Aorta (tissue), 5 donors: Measurements from ENCODE around the gene ADAMTS17. TPM values are rescaled to one million over a fixed set of nuclear protein-coding genes. Genes with fewer than 3 reads are reported as not detected.
A peak's percentile ranks its signal among the peaks of the same experiment; 100 is the strongest.

Source experiments
- ATAC-seq: fragments of 200-7000 bp; cut with Tn5 transposase; one replicate; pipeline ENCODE4 v1.9.1; 2022; ENCODE audit warnings: moderate library complexity; ENCODE audit not compliant: low FRiP score
- DNase-seq, 2 donors: peaks; one replicate each; pipeline ENCODE4 v3.0.0-alpha.2; 2020
- H3K27ac ChIP-seq, 2 donors: one replicate each; pipeline ENCODE4 v1.5.1; 2013; ENCODE audit warnings: low read length in 2 of 2, mild to moderate bottlenecking in 2 of 2, moderate library complexity in 2 of 2, control low read depth in 1 of 2, inconsistent platforms in 1 of 2, low read depth in 1 of 2
- H3K27me3 ChIP-seq, 2 donors: one replicate each; pipeline ENCODE4 v1.6.1; 2013; ENCODE audit warnings: control low read depth in 1 of 2, low read length in 1 of 2, mild to moderate bottlenecking in 1 of 2, moderate library complexity in 1 of 2; ENCODE audit not compliant: insufficient read depth in 2 of 2, control insufficient read depth in 1 of 2
- H3K36me3 ChIP-seq, 2 donors: one replicate each; pipeline ENCODE4 v1.6.1; 2013; ENCODE audit warnings: control low read depth in 1 of 2, low read length in 1 of 2, mild to moderate bottlenecking in 1 of 2; ENCODE audit not compliant: insufficient read depth in 2 of 2, control insufficient read depth in 1 of 2
- H3K4me1 ChIP-seq, 2 donors: one replicate each; pipeline ENCODE4 v1.6.1; 2013; ENCODE audit warnings: low read length in 2 of 2, control low read depth in 1 of 2, mild to moderate bottlenecking in 1 of 2, moderate library complexity in 1 of 2; ENCODE audit not compliant: insufficient read depth in 2 of 2, control insufficient read depth in 1 of 2
- H3K4me3 ChIP-seq, 2 donors: one replicate each; pipeline ENCODE4 v1.5.1; 2013; ENCODE audit warnings: low read length in 2 of 2, control low read depth in 1 of 2, mild to moderate bottlenecking in 1 of 2
- H3K9me3 ChIP-seq: one replicate; pipeline ENCODE4 v1.6.1; 2013; ENCODE audit warnings: mild to moderate bottlenecking, low read length; ENCODE audit not compliant: control insufficient read depth
- WGBS, 2 donors: extraction: QIAGEN DNeasy Blood & Tissue Kit; methylation state at CpG; one replicate each; pipeline ENCODE4 v1.1.7; 2013; 5-methylcytosine and 5-hydroxymethylcytosine counted together
- intact Hi-C, 2 donors: fragments of 100-400 bp; cut with DNase I; formaldehyde crosslinking; loops; one replicate each; pipeline versions ENCODE4 v1.14.2 to v1.15.0; 2022
- polyA plus RNA-seq, 2 donors: library from polyadenylated mRNA; stranded (reverse); fragments of 200-250 nt; gene quantifications; one replicate each; pipeline ENCODE4 v1.2.3, GENCODE V29; 2013
- total RNA-seq, 2 donors: library from RNA; stranded (reverse); fragmentation: NEBNext Ultra II Directional; extraction: Animal tissue kit (Norgen Biotek cat#: 25700); gene quantifications; one replicate each; pipeline ENCODE4 v1.2.1, GENCODE V29; 2021
- donor health status: healthy with polysubstance abuse.
- donor health status: Bipolar disorder and iron deficiency.
- donor health status: DM: no; HTN: no; CAD: no.
- donor health status: DM: no; HTN: no; CAD: no.
- donor health status: DM: yes; HTN: yes; CAD: no.

The ADAMTS17 gene
- total and polyA plus RNA-seq, 4 donors = 0.41 to 4.2 (median 1.8) TPM; not detected in 1

DNA sequence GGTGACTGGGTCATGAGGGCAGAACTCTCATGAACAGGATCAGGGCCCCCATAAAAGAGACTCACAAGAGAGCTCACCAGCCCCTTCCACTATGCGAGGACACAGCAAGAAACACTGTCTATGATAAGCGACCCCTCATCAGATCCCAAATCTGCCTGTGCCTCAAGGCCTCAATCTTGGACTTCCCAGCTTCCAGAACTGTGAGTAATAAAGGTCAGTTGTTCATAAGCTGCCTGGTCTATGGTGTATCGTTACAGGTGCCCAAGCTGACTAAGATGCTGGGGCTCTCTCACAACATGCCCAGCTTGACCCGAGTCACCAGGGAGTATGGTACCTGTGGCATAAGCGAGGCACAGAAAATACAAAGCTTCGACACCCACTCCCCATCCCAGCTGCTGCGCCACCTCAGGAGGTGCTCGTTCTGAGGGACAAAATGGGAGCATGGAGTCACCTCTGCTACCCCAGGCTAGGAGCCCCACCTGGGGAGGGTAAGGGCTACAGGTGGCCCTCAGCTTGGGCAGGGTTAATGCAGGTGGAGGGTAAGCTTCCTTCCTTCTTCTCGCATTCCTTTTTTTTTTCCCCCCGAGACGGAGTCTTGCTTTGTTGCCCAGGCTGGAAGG, 234.1 kb downstream of the ADAMTS17 start:
- ATAC-seq (no peak), DNase-seq (peak in 1 of 2 donors; percentile 33)
- intact Hi-C loops = loop anchor here in 1 of 2 donors (5.0 kb wide), 1 partner anchor 45 kb away; no protein-coding TSS in a partner anchor
- Histone ChIP-seq H3K4me1 (peaks cover 0 to 4% of the 10 kb centered on the region in 2 donors), H3K4me3 (no peak overlapping the region), H3K27me3 (no peaks in the 10 kb centered on the region), H3K9me3 (no peaks in the 10 kb centered on the region), H3K36me3 (no peaks in the 10 kb centered on the region), H3K27ac (no peak overlapping the region)
- 94 to 97% methylated on average over 9 to 11 of the region's 11 CpGs for WGBS, 2 donors

DNA sequence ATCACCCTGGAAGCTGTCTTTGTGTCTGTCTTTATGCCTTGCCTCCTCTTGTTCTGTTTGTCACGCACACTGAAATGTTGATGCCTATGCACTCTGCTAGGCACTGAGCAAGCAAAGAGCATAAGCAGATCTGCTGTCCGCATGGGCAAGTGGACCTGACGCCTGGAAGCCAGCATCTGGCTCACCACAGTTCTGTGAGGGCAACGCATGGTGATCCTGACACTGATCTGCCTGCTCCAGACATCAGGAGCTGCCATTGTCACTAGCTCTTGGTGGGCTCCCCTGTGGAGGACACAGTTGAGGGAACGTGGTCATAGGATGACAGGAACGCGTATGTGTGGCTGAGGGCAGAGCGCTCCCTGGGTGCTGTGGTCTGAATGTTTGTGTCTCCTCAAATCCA, 234.6 kb downstream of the ADAMTS17 start:
- intact Hi-C loops = loop anchor here in 1 of 2 donors (5.0 kb wide), 1 partner anchor 45 kb away; no protein-coding TSS in a partner anchor
- H3K27me3 ChIP-seq = no peaks in the 10 kb centered on the region
- no peak overlapping the region for H3K4me3 ChIP-seq
- H3K9me3 ChIP-seq = no peaks in the 10 kb centered on the region
- H3K36me3 ChIP-seq = no peaks in the 10 kb centered on the region
- no peak overlapping the region for H3K27ac ChIP-seq
- 68 to 73% methylated on average over 8 of the region's 8 CpGs for WGBS, 2 donors
- peaks cover 0 to 2% of the 10 kb centered on the region in 2 donors for H3K4me1 ChIP-seq
- DNase-seq = peak; percentile 8 to 55
- no peak for ATAC-seq

DNA sequence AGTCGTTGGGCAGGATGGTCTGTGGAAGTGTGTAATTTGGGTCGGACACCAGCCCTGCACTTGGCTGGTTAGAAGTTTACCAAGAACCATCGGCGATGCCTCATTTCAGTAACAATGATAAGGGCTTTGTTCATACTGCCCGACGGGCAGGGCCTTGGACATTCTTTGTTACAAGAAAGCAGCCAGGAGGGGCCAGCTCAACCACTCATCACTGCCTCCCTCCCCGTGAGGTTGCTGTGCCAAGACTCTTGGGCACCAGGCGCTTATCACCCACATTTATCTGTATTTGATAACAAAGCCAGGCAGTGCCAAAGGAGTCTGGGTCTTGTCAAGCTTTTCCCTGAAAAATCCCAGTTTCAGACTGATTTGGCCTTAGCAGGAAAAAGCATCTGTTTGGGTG, 235.0 kb downstream of the ADAMTS17 start:
- Histone ChIP-seq H3K27me3 (no peaks in the 10 kb centered on the region), H3K4me3 (no peak overlapping the region), H3K4me1 (no peaks in the 10 kb centered on the region), H3K36me3 (no peaks in the 10 kb centered on the region), H3K27ac (no peak overlapping the region), H3K9me3 (no peaks in the 10 kb centered on the region)
- 1 to 6% methylated on average over 8 of the region's 8 CpGs for WGBS, 2 donors
- intact Hi-C loops = loop anchor here in 1 of 2 donors (5.0 kb wide), 1 partner anchor 44 kb away; no protein-coding TSS in a partner anchor
- ATAC-seq (no peak), DNase-seq (peak; percentile 27 to 45)

DNA sequence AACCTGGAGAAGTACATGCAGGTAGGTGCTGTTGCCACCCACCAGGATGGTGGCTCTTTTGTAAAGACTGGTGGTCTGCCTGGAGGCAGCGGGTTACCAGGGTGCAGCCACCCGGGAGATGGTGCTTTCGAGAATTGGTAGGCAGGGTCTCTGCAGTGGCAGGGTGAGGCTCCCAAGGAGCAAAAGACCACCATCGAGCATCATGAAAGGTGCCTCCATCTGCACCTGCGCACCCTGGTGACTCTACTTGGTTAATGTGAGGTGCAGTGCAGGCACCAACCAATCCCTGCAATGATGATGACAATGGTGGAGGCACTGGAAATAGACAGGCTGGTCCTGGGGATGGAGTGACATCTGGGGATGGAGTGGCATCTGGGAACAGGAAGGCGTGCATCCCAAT, 236.7 kb downstream of the ADAMTS17 start:
- no peaks in the 10 kb centered on the region for H3K36me3 ChIP-seq
- intact Hi-C loops = loop anchor here in 1 of 2 donors (5.0 kb wide), 1 partner anchor 43 kb away; no protein-coding TSS in a partner anchor
- H3K4me3 ChIP-seq = no peak overlapping the region
- H3K9me3 ChIP-seq = no peaks in the 10 kb centered on the region
- H3K4me1 ChIP-seq = no peaks in the 10 kb centered on the region
- H3K27ac ChIP-seq = no peak overlapping the region
- H3K27me3 ChIP-seq = no peaks in the 10 kb centered on the region
- DNase-seq (peak; percentile 32 to 46), ATAC-seq (no peak)
- WGBS, 2 donors = 95 to 98% methylated on average over 6 of the region's 6 CpGs

DNA sequence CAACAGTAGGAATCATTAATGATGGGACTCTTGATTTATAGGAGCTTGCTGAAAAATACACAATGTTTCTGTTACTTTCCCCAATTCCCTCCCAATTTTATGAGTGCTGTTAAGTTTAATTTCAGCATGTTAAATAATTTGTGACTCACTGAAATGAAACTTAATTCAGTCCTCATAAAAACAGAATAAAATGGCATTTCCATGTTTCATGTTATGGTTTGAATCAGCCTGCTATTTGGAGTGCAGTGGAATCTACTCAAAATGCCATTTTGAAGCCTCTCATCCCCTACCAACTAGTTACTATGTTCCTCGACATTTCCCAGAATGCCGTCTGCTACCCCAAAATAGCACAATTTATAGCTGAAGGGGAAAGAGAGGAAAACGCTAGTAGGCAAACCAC, 237.5 kb downstream of the ADAMTS17 start:
- H3K27ac ChIP-seq = no peak overlapping the region
- no peaks in the 10 kb centered on the region for H3K36me3 ChIP-seq
- no peaks in the 10 kb centered on the region for H3K4me1 ChIP-seq
- no peak overlapping the region for H3K4me3 ChIP-seq
- H3K27me3 ChIP-seq = no peaks in the 10 kb centered on the region
- DNase-seq = no peak
- 72 to 82% methylated on average over 3 of the region's 3 CpGs for WGBS, 2 donors
- no peaks in the 10 kb centered on the region for H3K9me3 ChIP-seq
- intact Hi-C loops = no loop called here
- no peak for ATAC-seq

DNA sequence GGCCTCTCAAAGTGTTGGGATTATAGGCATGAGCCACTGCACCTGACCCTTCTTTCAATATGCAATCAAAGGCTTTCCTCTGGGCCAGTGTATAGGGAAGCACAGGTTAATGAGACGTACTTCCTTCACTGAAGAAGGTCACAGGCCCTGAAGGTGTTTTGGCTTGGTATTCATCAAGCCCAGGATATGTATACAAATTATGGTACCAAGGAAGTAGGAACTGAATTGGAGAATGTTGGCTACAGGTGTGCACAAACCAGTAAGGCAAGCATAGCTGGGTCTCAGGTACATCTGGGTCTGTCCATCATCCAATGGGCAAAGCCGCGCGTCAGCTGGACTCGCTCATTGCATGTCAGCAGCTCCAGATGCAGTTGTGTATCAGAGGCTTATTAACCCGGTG, 237.9 kb downstream of the ADAMTS17 start:
- Histone ChIP-seq H3K27me3 (no peaks in the 10 kb centered on the region), H3K36me3 (no peaks in the 10 kb centered on the region), H3K27ac (no peak overlapping the region), H3K4me1 (no peaks in the 10 kb centered on the region), H3K9me3 (no peaks in the 10 kb centered on the region), H3K4me3 (no peak overlapping the region)
- DNase-seq (peak in 1 of 2 donors; percentile 21), ATAC-seq (no peak)
- intact Hi-C loops = no loop called here
- WGBS, 2 donors = 97 to 98% methylated on average over 6 of the region's 6 CpGs

DNA sequence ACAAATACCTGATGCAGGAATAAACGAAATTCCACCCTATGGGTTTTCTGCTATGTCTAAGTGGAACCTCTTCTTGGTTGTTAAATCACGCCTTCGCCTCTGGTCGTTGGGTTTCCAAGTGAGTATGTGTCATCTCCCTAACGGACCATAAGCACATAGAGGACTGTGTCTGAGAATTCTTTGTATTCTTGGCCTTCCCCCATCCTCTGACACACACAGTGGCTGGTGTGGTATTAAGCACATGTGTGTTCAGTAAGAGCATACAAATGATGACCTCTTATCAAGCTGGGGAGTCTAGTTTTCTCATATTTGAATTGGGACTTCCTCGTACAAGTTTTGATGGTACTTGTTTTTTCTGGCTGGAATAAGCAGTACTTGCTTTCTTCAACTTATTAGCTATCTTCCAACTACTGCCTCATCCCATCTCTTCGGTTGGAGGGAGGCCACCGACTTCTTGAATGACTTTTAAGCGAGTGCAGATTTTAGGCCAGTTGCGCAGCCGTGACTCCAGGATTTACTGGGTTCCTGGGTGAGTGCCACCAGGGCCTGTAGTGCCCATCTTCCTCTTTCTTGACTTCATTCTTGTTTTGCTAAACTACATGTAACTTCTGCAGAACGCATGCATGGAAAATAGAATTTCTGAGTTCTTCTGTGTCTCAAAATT, 240.2 kb downstream of the ADAMTS17 start:
- no peaks in the 10 kb centered on the region for H3K4me1 ChIP-seq
- no peaks in the 10 kb centered on the region for H3K27me3 ChIP-seq
- 39 to 41% methylated on average over 12 of the region's 12 CpGs for WGBS, 2 donors
- H3K36me3 ChIP-seq = no peaks in the 10 kb centered on the region
- H3K9me3 ChIP-seq = no peaks in the 10 kb centered on the region
- no peak overlapping the region for H3K27ac ChIP-seq
- intact Hi-C loops = no loop called here
- ATAC-seq (peak; percentile 73), DNase-seq (no peak)
- no peak overlapping the region for H3K4me3 ChIP-seq

DNA sequence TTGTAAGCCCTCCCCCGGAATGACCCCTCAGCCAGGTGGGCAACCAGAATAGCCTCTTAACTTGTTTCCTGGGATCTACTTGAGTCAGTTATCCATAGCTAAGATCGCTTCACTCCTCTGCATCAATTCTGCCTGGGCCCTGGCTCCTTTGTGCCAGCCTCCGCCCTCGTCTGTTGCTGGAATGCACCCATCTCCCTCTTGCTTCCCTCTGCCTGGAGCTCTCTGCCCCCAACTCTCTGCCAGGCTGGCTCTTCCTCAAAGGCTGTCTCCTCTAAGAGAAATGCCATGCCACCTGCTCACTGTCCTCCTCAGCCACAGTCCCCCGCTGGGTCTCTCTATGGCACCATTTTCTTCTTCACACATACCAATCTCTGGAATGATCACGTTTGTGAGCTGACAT, 240.8 kb downstream of the ADAMTS17 start:
- DNase-seq (no peak), ATAC-seq (no peak)
- WGBS, 2 donors = 91% methylated on average over 6 of the region's 6 CpGs
- no peak overlapping the region for H3K27ac ChIP-seq
- H3K4me1 ChIP-seq = no peaks in the 10 kb centered on the region
- H3K9me3 ChIP-seq = no peaks in the 10 kb centered on the region
- H3K36me3 ChIP-seq = no peaks in the 10 kb centered on the region
- intact Hi-C loops = no loop called here
- H3K27me3 ChIP-seq = no peaks in the 10 kb centered on the region
- H3K4me3 ChIP-seq = no peak overlapping the region

DNA sequence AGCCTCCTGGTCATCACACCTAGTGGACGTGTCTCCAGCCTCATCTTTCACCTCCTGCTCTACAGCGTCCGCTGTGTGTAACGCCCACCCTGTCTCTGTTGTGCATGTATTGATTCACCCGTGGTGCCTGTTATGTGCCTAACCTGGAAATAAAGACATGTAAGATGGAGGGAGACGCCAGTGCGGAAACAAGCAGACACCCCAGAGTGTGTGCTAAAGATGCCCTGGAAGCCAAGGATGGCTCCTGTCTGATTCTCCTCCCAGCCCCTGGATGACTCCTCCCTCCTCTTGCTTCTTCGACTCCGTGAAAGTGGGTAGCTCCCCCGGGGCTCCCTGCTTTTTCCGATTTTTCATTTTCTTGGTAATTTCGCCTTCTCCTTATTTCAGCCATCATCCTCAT, 241.8 kb downstream of the ADAMTS17 start:
- intact Hi-C loops = no loop called here
- no peak for ATAC-seq
- WGBS, 2 donors = 93 to 95% methylated on average over 12 of the region's 12 CpGs

More for the DNA sequence above, 241.8 kb downstream of the ADAMTS17 start:
- H3K27me3 ChIP-seq = no peaks in the 10 kb centered on the region
- H3K36me3 ChIP-seq = no peaks in the 10 kb centered on the region
- no peaks in the 10 kb centered on the region for H3K9me3 ChIP-seq
- no peak overlapping the region for H3K27ac ChIP-seq
- no peak overlapping the region for H3K4me3 ChIP-seq
- no peaks in the 10 kb centered on the region for H3K4me1 ChIP-seq
- no peak for DNase-seq
